Left colon (tissue), 2 donors: ENCODE results near the gene TPSB2. TPM values are rescaled to one million over a fixed set of nuclear protein-coding genes. Genes with fewer than 3 reads are reported as not detected.
"Not testable (repeated sequence)": the region's sequence is repeated elsewhere in the genome, so short reads cannot be mapped to it uniquely, and the experiment has no call there.

Experiments
- ATAC-seq: fragments of 200-7000 bp; cut with Tn5 transposase; one replicate; pipeline ENCODE4 v1.9.1; 2020; ENCODE audit warnings: mild to moderate bottlenecking, moderate library complexity
- DNase-seq, 2 donors: peaks; one replicate each; pipeline ENCODE4 v3.0.0-alpha.2; 2020
- intact Hi-C, 2 donors: fragments of 100-400 bp; cut with DNase I in 1 of 2; cut with micrococcal nuclease in 1 of 2; formaldehyde crosslinking; loops; one replicate each; pipeline versions ENCODE4 v1.11.2 to v1.14.0; 2022; cut with DNase I, micrococcal nuclease
- total RNA-seq, 2 donors: library from RNA; stranded (reverse); fragmentation: NEBNext Ultra II Directional; extraction: Animal tissue kit (Norgen Biotek cat#: 25700); gene quantifications; one replicate each; pipeline ENCODE4 v1.2.1, GENCODE V29; 2021
- donor health status: DM: no; HTN: no; CAD: no.
- donor health status: DM: yes; HTN: yes; CAD: no.

The TPSB2 gene
- total RNA-seq, 2 donors from 2014 or later, result 6.4 to 18.6 TPM

DNA sequence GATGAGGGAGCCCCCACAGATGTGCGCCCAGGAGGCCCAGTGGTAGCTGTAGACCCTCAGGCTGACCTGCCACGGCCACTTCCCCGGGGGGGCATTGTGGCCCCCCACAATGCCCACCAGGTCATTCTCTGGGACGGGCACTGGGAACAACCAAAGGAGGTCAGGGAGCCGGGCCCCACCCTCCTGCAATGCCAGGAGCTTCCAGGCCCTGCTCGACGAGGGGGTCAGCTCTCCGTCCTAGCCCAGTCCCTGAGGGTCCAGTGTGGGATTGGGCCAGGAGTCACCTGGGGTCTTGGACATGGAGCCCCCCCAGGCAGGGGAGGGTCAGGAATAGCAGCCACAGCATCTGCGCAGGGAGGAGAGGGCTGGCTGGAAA lies 32.9 kb upstream of the TPSB2 start:
- ATAC-seq (no peak), DNase-seq (no peak)
- intact Hi-C loops, result no loop called here

DNA sequence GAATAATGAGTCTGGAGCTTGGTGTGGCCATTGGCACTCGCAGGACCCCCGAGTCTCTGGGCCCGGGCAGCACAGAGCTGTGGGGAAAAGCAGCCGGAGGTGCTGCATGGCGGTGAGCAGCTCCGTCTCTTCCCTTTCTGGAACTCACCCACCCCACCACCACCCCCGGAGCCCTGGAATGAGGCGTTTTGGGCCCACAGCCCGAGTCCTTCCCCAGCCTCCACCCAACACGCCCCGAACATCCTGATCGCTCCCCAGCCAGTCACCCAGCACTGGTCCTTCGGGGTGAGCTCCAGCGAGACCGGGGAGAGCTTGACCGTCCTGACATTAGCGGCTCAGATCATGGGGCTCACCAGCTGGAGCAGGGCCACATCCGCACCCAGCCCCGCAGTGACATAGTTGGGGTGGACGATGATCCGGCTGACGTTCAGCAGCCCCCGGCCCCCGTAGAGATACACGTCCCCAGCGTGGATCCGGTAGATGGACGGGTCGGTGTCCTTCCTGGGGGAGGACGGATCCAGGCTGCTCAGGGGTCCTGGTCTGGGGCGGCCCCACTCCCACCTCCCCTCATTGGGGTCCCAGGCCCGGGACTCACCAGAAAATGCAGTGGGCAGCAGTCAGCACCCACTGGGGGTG lies 32.3 kb upstream of the TPSB2 start:
- intact Hi-C loops, result no loop called here
- DNase-seq (no peak), ATAC-seq (no peak)

DNA sequence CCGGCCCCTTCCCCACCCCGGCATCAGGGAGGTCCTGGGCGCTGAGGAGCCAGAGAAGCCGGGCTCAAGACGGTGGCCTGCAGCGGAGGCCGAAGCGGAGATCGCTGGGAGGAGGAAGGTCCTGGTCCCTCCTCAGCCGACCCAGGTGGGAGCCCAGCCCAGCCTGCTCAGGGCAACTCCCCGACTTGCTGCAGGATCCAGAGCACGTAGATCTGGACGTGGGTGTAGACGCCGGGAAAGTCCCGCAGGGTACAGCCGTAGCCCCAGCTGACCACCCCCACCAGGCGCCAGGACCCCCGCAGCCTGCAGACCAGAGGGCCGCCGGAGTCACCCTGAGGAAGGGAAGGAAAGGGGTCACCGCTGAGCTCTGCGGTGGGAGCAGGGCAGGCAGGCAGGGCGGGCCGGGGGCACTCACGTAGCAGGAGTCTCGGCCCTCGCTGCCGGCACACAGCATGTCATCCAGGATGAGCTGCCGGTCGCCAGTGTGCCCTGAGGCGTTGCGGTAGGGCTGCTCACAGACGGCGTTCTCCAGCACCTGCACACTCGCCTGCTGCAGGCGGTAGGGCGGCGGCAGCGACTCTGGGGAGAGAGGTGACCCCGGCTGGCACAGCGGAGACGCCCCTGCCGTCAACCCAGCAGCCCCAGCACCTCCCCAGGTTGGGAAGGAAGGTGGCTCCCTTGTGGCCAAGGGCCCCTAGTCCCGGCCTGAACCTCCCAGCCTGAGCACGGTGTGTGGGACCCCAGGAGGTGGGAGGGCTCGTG lies 31.3 kb upstream of the TPSB2 start:
- ATAC-seq (no peak), DNase-seq (no peak)
- intact Hi-C loops, result no loop called here

DNA sequence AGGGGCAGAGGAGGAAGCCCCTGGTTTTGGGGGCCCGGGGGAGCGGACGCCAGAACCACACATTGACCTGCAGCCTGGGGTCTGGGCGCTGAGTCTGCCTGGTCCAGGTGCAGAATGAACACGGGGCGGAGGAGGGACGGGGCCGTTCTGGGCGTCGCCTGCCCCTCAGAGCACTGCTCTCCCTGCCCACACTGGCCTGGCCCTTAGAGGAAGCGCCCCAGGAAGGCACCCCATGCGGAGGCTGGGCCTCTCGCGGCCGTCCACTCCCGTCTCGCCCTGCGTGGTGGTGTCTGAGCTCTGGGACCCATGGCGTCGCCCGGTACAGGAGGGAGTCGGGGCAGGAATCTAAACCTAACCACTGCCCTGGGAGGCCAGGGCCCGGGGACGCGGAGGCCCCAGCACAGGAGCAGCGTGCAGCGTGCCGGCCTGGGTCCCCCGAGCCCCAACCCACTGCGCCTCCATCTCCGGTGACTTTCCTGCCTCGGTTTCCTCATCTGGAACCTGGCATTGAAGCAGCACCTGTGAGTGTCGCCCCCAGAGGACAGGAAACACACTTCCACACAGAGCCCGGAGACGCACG lies 30.2 kb upstream of the TPSB2 start:
- ATAC-seq (no peak), DNase-seq (no peak)
- intact Hi-C loops, result no loop called here

DNA sequence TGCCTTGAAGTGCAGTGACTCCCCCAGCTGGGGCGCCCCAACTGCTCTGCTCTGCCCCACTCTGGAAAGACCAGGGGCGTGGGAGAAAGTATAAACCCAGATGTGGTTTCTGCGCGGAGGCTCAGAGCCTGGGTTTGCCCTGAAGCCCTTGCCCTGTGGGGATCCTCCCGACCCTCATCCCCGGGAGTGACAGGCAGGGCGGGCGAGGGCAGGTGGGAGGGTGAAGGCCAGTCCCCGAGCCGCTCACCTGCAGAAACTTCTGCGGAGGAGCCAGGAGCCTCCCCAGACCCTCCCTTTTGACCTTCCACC lies 29.7 kb upstream of the TPSB2 start:
- intact Hi-C loops, result no loop called here

DNA sequence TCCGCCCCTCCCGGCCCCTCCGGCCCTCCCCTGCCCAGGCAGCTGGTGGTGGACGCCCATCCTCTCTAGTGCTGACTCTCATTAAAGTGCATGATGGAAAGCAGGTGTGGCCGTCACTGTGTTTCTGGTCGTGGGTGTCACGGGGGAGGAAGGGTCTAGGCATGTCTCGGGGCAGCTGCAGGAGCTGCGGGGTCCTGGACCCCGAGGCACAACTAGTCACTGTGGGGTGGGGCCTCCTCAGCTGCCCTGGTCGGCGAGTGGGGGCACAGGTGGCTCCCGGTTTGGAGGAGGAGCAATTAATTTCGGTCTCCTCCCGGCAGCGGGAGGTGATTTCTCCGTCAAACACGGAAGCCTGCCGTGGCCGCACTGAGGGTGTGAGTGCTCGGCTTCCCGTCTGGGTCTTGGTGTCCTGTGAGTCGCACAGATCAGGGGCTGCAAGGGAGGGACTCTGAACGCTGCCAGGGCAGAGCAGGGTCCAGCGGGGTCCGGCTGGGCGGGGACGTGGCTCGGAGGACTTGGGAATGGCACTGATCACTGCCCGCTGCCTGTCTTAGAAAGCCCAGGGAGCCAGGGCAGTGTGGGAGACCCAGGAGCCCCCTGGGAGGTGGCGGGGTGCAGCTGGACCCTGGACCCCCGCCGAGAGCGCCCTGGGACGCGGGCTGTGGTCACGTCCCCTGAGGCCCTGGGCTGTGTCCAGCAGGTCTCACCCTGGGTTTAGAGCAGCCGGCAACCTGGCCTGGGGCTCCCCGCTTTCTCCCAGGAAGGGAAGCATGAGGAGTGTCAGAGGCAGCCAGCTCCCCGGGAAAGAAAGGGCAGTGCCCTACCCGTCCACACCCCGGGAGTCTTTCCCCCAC lies 29.1 kb upstream of the TPSB2 start:
- intact Hi-C loops, result no loop called here
- ATAC-seq (peak; percentile 34), DNase-seq (no peak)

More for the DNA sequence above, 29.7 kb upstream of the TPSB2 start:
- ATAC-seq (no peak), DNase-seq (no peak)

DNA sequence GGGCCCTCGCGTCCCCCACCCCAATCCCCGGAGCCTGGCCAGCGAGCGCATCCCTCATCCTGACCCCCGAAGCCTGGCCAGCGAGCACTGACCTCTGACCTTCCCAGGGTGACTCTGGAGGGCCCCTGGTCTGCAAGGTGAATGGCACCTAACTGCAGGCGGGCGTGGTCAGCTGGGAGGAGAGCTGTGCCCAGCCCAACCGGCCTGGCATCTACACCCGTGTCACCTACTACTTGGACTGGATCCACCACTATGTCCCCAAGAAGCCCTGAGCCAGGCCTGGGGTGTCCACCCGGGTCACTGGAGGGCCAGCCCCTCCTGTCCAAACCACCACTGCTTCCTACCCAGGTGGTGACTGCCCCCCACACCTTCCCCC lies 28.2 kb upstream of the TPSB2 start:
- ATAC-seq (peak; percentile 48), DNase-seq (no peak)
- intact Hi-C loops, result no loop called here

DNA sequence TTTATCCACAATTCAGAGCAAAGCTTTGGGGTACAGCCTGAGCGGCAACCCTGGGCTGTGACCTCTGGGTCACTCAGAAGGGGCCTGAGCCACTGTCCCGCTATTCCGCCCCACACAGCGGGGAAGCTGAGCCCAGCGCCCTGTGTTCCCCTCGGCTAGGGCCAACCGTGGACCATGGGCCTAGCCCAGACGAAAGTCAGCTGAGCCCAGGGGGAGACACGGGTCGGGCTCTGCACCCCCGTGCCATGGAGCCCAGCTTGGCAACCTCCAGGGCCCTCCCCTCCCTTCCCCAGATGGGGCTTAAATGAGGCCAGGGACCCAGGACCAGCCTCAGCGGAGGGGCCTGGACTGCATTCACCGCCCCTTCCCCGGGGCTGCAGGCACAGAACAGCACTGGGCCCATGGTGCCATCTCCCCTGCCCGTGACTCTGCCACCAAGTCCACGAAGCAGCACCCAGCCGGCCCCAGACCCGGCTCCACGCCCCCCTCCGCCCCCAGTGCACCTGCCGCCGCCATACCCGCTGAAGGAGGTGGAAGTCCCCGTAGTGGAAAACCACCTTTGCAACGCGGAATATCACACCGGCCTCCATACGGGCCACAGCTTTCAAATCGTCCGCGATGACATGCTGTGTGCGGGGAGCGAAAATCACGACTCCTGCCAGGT lies 27.7 kb upstream of the TPSB2 start:
- intact Hi-C loops, result no loop called here
- ATAC-seq, result no peak
- DNase-seq, result no peak

DNA sequence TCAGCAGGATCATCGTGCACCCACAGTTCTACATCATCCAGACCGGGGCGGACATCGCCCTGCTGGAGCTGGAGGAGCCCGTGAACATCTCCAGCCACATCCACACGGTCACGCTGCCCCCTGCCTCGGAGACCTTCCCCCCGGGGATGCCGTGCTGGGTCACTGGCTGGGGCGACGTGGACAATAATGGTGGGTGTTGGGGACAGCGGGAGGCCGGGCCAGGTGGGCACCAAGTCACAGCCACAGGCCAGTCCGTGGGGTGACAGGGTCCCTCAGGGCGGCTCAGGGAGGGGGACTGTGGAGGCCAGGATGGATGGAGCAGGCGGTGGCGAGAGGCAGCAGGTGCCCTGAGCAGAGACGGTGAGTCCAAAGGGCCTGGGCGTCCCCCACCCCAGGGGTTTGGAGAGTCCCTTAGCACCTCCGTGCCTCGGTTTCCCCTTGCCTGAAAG lies 26.9 kb upstream of the TPSB2 start:
- no peak for DNase-seq
- intact Hi-C loops, result no loop called here
- no peak for ATAC-seq

DNA sequence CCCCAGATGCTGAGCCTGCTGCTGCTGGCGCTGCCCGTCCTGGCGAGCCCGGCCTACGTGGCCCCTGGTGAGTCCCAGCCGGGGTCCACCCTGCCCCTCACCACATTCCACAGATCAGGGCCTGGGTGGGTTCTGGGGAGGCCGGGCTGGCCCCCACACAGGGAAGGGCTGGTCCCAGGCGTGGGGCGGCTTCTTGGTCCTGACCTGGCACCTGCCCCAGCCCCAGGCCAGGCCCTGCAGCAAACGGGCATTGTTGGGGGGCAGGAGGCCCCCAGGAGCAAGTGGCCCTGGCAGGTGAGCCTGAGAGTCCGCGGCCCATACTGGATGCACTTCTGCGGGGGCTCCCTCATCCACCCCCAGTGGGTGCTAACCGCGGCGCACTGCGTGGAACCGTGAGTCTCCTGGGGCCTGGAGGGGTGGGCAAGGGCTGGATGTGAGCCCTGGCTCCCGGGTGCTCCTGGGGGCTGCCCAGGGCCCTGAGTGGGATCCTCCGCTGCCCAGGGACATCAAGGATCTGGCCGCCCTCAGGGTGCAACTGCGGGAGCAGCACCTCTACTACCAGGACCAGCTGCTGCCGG lies 26.4 kb upstream of the TPSB2 start:
- DNase-seq, ATAC-seq, intact Hi-C loops: not testable (repeated sequence)

DNA sequence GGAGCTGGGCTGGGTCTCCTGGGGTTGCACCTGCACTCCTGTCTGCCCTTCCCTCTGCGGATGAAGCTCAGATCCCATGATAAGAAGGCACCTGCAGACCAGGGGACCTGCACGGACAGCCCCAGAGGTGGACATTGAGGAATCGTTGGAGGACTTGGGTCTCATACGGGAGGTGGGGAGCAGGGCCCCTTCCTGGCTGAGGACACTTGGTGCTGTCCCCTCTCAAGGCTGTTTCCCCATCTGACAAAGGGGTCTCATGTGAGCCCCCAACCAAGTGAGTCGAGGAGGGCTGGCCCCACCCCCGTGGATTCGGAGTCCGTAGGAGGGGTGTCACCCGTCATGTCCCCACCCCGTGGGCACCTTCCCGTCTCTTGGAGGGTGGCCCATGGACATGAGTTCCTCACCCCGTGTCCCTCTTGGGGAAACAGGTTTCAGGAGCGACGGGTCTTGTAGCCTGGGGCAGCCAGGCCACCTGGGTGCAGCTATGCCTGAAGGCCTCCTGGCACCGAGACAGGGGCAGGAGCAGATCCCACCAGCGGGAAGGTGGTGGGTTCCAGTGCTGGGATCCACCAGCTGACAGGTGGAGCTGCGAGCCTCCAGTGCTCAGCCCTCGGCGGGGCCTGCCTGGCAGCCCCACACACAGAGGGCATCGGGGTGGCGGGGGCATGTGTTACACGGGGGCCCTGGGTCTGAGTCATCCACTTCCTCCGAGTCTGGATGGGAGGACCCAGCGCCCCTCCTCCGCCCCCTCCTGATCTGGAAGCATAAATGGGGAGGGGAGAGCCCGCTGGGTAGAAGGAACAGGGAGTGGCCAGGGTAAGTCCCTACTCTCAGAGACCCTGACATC lies 25.5 kb upstream of the TPSB2 start, which contains the start of gene TPSD1:
Gene TPSD1 (plus strand): TSS at position 794 of the 847 bp plus-strand sequence. CDS start 212 bp downstream, outside the sequence.
- ATAC-seq, intact Hi-C loops, DNase-seq: not testable (repeated sequence)

DNA sequence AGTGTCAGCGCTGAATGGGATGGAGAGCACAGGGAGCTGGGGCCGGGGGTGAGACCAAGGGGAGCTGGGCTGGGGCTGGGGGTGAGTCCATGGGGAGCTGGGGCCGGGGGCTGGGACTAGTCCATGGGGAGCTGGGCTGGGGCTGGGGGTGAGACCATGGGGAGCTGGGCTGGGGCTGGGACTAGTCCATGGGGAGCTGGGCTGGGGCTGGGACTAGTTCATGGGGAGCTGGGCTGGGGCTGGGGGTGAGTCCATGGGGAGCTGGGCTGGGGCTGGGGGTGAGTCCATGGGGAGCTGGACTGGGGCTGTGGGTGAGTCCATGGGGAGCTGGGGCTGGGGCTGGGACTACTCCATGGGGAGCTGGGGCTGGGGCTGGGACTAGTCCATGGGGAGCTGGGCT lies 24.8 kb upstream of the TPSB2 start:
- DNase-seq, intact Hi-C loops, ATAC-seq: not testable (repeated sequence)

DNA sequence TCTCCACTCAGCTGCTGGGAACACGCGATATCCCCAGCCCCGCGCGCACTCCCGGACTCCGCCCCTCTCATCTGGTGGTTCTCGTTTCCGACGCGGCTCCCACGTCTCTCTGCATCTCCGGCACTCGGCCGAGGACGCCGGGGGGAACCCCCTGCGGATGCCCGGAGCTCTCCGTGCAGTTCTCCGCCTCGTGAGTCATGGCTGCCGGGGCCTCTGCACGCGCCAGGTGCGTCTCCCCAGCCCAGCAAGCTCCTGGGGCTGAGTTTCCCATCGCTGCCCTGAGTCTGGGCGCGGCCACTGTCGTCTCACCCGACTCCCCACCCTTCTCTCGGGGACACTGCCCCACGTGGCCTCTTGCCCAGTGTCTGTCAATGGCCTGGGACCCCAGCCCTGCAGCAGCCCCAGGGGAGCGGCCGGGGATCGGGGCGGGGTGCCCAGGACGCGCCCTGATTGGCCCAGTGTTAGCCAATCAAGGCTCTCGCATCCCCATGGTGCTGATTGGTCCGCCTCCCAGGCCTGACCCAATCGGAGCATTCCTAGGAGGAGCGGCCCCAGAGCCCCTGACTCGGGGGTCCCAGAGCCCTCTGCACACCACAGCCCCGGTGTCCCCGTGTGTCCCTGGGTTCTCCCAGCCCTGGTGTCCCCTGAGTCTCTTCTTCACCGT lies 23.8 kb upstream of the TPSB2 start:
- DNase-seq, intact Hi-C loops, ATAC-seq: not testable (repeated sequence)

DNA sequence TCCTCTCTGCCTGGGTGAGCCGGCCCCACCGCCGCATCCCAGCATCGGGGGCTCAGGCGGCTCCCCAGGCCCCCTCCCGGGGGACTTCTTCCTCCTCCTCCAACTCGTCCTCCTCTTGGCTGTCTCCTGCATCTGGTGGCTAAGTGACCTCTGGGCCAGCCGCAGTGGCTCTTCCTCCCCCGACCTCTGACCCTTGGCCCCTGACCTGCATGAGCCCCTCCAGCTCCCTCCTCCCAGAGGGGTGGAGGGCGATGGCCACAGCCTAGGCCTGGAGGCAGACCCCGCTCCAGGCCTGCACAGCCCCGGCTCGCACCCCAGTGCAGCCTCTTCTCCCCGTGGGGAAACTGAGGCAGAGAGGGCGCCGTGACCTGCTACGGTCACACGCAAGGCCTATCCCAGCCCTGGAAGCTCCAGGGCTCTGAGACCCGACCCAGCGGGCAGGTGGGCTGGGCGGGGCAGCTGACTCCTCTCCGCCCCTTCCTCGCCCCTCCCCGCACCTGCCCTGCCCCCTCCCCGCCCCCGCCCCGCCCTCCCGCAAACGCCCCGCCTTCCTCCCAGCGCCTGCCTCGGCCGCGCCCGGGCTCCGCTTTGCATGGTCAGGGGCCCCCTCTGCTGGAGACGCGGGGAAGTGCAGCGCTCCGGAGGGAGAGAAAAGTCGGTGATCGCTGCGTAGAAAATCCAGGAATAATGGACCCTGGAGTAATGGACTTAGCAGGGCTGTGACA lies 19.2 kb upstream of the TPSB2 start:
- ATAC-seq, result peak; percentile 85
- DNase-seq, intact Hi-C loops: not testable (repeated sequence)

DNA sequence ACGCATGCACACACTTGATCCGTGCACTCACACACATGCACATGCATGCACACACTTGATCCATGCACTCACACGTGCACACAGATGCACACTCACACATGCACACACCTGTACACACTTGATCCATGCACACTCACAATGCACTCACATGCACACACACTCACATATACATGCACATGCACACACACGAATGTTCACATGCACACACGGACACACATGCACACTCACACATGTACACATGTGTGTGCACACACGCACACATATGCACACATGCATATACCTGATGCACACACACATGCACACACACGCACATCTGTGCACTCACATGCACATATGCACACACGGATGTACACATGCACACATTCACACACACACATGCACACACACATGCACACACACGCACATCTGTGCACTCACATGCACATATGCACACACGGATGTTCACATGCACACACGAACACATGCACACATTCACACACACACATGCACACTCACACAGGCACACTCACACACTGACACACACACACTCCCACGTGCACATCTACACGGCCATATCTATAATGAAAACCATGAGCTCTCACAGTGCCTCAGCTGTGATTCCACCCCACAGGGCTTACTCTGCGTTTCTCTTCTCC lies 18.0 kb upstream of the TPSB2 start:
- intact Hi-C loops, ATAC-seq, DNase-seq: not testable (repeated sequence)

DNA sequence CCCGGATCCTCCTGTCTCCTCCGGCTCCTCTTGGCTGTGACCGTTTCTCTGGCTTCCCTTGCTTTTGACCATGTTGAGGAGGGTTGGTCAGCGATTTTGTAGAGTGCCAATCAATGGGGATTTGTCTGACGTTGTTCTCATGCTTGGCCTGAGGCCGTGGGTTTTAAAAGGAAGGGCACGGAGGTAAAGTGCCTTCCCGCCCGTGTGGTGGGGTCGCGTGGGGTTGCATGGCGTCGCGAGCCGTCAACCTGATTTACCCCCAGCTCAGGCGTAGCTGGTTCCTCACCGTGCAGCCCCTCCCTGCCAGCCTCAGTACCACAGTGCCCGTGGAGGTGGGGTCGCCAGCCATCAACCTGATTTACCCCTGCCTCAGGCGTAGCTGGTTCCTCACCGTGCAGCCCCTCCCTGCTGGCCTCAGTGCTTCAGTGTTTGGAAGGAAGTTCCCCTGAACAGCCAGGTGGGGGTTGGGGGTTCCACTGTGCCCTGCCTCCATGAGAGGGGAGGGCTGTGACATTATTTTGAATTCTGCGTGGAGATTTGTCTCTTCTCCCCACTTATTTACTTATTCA lies 15.6 kb upstream of the TPSB2 start:
- intact Hi-C loops, result no loop called here
- DNase-seq (no peak), ATAC-seq (no peak)
